Raji (cell line): ENCODE results near the gene OR4A16.

ENCODE experiments used
- POLR2A ChIP-seq: IDR thresholded peaks from 2 replicates; pipeline ENCODE4 v1.6.1; 2011; ENCODE audit warnings: low read depth, low read length, control low read depth; ENCODE audit not compliant: insufficient read depth

Gene OR4A16, protein sequence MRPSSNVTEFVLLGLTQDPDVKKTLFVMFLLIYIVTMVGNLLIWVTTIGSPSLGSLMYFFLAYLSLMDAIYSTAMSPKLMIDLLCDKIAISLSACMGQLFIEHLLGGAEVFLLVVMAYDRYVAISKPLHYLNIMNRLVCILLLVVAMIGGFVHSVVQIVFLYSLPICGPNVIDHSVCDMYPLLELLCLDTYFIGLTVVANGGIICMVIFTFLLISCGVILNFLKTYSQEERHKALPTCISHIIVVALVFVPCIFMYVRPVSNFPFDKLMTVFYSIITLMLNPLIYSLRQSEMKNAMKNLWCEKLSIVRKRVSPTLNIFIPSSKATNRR

DNA sequence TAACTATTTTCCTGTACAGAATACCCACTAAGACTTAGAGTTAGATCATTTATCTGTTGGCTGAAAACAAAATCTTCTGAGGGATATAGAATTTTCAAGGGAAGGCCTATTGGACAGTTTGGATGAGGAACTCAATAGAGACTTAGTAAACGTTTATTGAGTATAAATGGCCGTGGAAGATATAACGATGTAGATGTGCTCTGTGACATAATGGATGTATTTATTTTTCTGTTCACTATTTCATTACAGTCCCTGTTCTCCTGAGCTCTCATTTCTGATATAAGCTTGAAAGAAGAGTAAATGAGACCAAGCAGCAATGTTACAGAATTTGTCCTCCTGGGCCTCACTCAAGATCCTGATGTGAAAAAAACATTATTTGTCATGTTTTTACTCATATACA is at the start of gene OR4A16:
TSS of gene OR4A16 (plus strand) at position 301 of the 400 bp plus-strand sequence. CDS start at position 301, 0 bp downstream.
- no peak for TF ChIP-seq POLR2A

DNA sequence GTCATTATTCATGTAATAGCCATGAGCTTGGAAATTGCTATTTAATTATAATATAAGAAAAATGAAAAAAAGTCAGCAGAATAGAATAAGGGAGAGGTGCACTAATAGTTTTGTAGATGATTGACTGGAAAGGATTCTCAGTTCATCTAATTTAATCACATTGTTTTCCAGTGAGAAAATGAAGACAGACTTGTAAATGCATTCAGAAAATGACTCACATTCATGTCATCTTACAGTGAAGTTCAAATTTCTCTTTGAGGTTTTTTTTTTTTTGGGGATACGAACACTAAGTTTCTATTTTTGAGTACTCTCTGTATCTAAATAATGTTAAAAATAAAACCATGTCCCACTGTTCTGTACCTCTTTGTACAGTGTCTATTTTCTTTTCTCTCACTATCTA is 18.5 kb upstream of the OR4A16 start:
- TF ChIP-seq POLR2A: no peak

DNA sequence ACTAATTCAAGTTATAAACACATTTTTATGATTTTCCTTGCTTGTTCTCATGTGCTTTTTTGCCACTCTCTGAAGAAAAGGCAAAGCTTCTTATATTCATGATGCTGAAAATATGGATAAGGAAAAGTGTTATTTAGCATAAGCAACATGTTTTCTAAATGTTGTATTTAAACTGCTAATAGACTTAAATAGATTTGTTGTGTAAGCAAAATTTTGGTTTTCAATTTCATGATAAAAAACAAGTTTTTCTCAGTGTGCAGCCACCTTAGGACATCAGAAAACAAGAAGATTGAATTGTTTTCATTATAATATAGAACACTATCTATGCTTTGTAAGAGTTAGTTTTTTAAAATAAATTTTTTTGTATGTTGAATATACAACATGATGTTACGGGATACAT is 2.3 kb downstream of the OR4A16 start:
- TF ChIP-seq POLR2A: no peak

DNA sequence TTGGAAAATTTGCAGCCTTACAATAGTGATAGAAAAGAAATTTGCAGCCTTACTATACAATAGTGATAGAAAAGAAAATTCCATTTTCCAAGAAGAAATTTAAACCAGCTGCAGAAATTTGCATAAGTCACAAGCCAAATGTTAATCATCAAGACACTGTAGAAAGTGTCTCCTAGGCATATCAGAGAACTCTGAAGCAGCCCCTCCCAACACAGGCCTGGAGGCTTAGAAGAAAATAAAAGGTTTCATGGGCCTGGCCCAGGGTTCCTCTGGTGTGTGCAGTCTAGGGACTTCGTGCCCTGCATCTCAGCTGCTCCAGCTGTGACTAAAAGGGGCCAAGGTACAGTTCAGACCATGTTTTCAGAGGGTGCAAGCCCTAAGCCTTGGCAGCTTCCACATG is 6.0 kb downstream of the OR4A16 start:
- no peak for TF ChIP-seq POLR2A

- no peak for TF ChIP-seq POLR2A
Observed at GRCh38 chr11:55357560-55358184, 14.7 kb downstream of the OR4A16 start.

DNA sequence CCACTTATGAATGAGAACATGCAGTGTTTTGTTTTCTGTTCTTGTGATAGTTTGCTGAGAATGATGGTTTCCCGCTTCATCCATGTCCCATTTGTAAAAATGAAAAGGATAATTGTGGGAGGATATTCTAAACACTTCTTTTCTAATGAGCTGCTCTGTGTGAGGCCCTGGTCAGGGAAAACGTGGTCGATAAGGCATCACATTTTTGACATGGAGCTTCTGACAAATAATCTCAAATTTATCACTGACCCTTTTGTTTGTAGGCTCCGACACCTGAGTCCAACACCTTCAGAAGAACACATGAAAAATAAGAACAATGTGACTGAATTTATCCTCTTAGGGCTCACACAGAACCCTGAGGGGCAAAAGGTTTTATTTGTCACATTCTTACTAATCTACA is 24.7 kb downstream of the OR4A16 start, which contains the start of gene OR4A15:
TSS of gene OR4A15 (plus strand) at position 301 of the 400 bp plus-strand sequence. CDS start at position 301, 0 bp downstream.
- TF ChIP-seq POLR2A: no peak
